Measurements from ENCODE around the gene EIF4H. TPM values are rescaled to one million over a fixed set of nuclear protein-coding genes. Genes with fewer than 3 reads are reported as not detected.

Gene EIF4H
- total RNA-seq, 1 experiment from 2014 or later: 339 TPM

GRCh38 chr7:74175340-74175739 lies 1.2 kb downstream of the EIF4H start:
- Histone ChIP-seq H2AFZ (ENCODE audit: low read length) (no peak overlapping the region), H3K27me3 (ENCODE audit: low read length) (no peaks in the 10 kb centered on the region), H3K4me1 (ENCODE audit: insufficient read depth, low read length) (peaks cover 27% of the 10 kb centered on the region), H3K79me2 (ENCODE audit: low read length) (peaks cover 75% of the 10 kb centered on the region), H4K20me1 (ENCODE audit: low read length) (peaks cover 56% of the 10 kb centered on the region), H3K9me3 (ENCODE audit: low read length) (no peaks in the 10 kb centered on the region), H3K27ac (ENCODE audit: low read length) (no peak overlapping the region), H3K36me3 (ENCODE audit: low read depth, low read length) (peaks cover 32% of the 10 kb centered on the region), H3K9me2 (replicated peaks; ENCODE audit: low read length) (no peaks in the 10 kb centered on the region), H3K4me2 (ENCODE audit: low read length) (peak overlapping the region; percentile 87), H3K9ac (ENCODE audit: low read length) (peak overlapping the region; percentile 98), H3K4me3 (ENCODE audit: low read length) (peak overlapping the region; percentile 93), H3F3A (ENCODE audit: low read length, unreplicated experiment) (no peaks in the 10 kb centered on the region)
- POLR2A ChIA-PET (ENCODE audit: unreplicated experiment): interaction anchor here (0.6 to 0.8 kb wide), 2 partner anchors 77 to 253 kb away, joined by 4 to 5 read pairs; no protein-coding TSS in a partner anchor
- BruUV-seq (replicated peaks): TSS peak; percentile 46
- CTCF ChIA-PET: interaction anchor here (0.7 to 1.3 kb wide), 6 partner anchors 8 to 1392 kb away, joined by 3 to 7 read pairs (median 4); no protein-coding TSS in a partner anchor
- ATAC-seq: no peak
- peak; percentile 13 for DNase-seq
- TF ChIP-seq CTCF (conservative IDR thresholded peaks at IDR 0.05; ENCODE audit: low read depth, low read length): no peak
- TF ChIP-seq EZH2 (IDR thresholded peaks at IDR 0.05; ENCODE audit: low read length, unreplicated experiment): no peak
- no peak for TF ChIP-seq EZH2phosphoT487 (IDR thresholded peaks at IDR 0.05; ENCODE audit: borderline replicate concordance, low read length)
- intact Hi-C loops (cut with micrococcal nuclease): loop anchor here (2.0 kb wide), 1 partner anchor 91 kb away; no protein-coding TSS in a partner anchor

- no peak for TF ChIP-seq EZH2 (IDR thresholded peaks at IDR 0.05; ENCODE audit: low read length, unreplicated experiment)
- intact Hi-C loops (cut with micrococcal nuclease): no loop called here
- H3K9me2 ChIP-seq (replicated peaks; ENCODE audit: low read length): no peaks in the 10 kb centered on the region
- no peak overlapping the region for H2AFZ ChIP-seq (ENCODE audit: low read length)
- H3K36me3 ChIP-seq (ENCODE audit: low read depth, low read length): peaks cover 39% of the 10 kb centered on the region
- peak overlapping the region; percentile 93; the same call in 1 of the 2 replicates for H3K4me3 ChIP-seq (ENCODE audit: low read length)
- no peak overlapping the region for H3K27ac ChIP-seq (ENCODE audit: low read length)
- peak overlapping the region; percentile 87 for H3K4me2 ChIP-seq (ENCODE audit: low read length)
- H3F3A ChIP-seq (ENCODE audit: low read length, unreplicated experiment): no peaks in the 10 kb centered on the region
- no peaks in the 10 kb centered on the region for H3K27me3 ChIP-seq (ENCODE audit: low read length)
- ChIA-PET CTCF (no interaction called here), POLR2A (ENCODE audit: unreplicated experiment) (no interaction called here)
- ATAC-seq (no peak), DNase-seq (no peak)
- peaks cover 64% of the 10 kb centered on the region for H4K20me1 ChIP-seq (ENCODE audit: low read length)
- no TSS peak for BruUV-seq (replicated peaks)
- H3K4me1 ChIP-seq (ENCODE audit: insufficient read depth, low read length): peaks cover 30% of the 10 kb centered on the region
- no peak overlapping the region for H3K9ac ChIP-seq (ENCODE audit: low read length)
- no peaks in the 10 kb centered on the region for H3K9me3 ChIP-seq (ENCODE audit: low read length)
- H3K79me2 ChIP-seq (ENCODE audit: low read length): peaks cover 87% of the 10 kb centered on the region
Observed at GRCh38 chr7:74176555-74176954, 2.4 kb downstream of the EIF4H start.

- Histone ChIP-seq H3K27ac (ENCODE audit: low read length) (no peak overlapping the region), H3K4me1 (ENCODE audit: insufficient read depth, low read length) (peaks cover 28% of the 10 kb centered on the region), H3K4me2 (ENCODE audit: low read length) (no peak overlapping the region), H3K36me3 (ENCODE audit: low read depth, low read length) (peaks cover 39% of the 10 kb centered on the region), H3K4me3 (ENCODE audit: low read length) (no peak overlapping the region), H3K9me2 (replicated peaks; ENCODE audit: low read length) (no peaks in the 10 kb centered on the region), H4K20me1 (ENCODE audit: low read length) (peaks cover 85% of the 10 kb centered on the region), H3F3A (ENCODE audit: low read length, unreplicated experiment) (no peaks in the 10 kb centered on the region), H2AFZ (ENCODE audit: low read length) (no peak overlapping the region), H3K9ac (ENCODE audit: low read length) (no peak overlapping the region), H3K79me2 (ENCODE audit: low read length) (peaks cover 98% of the 10 kb centered on the region), H3K27me3 (ENCODE audit: low read length) (no peaks in the 10 kb centered on the region), H3K9me3 (ENCODE audit: low read length) (no peaks in the 10 kb centered on the region)
- intact Hi-C loops (cut with micrococcal nuclease): no loop called here
- CTCF ChIA-PET: no interaction called here
- ATAC-seq: no peak
- BruUV-seq (replicated peaks): no TSS peak
- DNase-seq: no peak
- POLR2A ChIA-PET (ENCODE audit: unreplicated experiment): interaction anchor here (0.5 to 0.6 kb wide), 3 partner anchors 27 to 187 kb away, joined by 3 to 5 read pairs (median 3); partner anchors contain the start of gene LIMK1
- TF ChIP-seq CTCF (conservative IDR thresholded peaks at IDR 0.05; ENCODE audit: low read depth, low read length) (no peak), EZH2 (IDR thresholded peaks at IDR 0.05; ENCODE audit: low read length, unreplicated experiment) (no peak), EZH2phosphoT487 (IDR thresholded peaks at IDR 0.05; ENCODE audit: borderline replicate concordance, low read length) (no peak)
Observed at GRCh38 chr7:74178632-74179031, 4.5 kb downstream of the EIF4H start.

Data from PC-3 (cell line).